Measurements from ENCODE around the gene RFTN1.
A peak's percentile ranks its signal among the peaks of the same experiment; 100 is the strongest.

RFTN1 gene

GRCh38 chr3:16484984-16485383 lies 28.5 kb downstream of the RFTN1 start:
- no peak for DNase-seq

DNA sequence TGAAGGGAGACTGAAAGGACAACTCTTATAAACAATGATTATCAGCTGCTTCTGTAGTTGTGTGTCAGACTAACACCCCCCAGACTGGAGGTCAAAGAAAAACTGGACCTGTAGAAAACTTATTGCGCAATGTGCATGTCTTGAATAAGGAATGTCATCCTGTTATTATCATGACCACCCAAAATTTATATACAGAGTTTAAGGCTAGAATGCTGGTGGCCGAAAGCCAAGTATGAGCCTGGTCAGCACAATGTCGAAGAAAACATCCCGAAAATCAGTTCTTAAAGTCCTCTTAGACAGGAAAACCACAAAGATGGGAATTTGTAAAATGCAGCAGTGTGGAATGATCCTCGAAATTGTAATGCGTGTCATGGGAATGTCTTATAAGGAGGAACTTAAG lies 29.3 kb downstream of the RFTN1 start:
- no peak for DNase-seq

DNA sequence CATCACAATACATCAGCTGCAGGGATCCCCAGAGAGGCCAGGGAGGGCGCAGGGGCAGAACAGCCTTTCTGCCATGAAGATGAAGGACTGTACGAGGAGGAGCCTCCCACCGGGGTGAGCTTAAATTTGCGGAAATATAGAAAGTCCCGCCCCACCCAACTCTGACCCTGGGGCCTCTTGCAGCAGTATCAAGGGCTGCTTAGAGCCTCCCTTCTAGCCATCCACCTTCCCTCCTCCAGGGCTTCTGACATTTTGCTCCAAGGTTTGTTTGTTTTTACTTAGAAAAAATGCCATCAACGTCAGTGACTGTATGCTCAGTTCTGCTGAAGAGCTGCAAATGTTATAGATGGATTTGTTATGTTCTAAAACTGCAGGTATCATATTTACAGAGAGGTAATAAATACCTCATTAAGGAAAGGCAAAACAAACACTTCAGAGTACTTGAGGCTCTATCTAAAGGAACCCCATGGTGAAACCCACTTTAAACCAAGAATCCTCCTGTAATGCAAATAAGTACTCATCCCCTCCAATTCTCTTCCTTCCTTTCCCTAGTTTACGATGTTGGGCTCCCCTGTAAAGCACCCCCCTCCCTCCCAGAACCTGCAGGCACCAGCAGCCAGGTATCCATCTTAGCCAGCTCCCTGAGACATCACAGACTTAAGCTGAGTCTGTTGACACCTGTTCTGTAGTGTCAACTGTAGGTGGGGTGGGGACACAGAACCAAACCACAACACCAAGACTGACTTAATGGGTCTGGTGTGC lies 30.5 kb downstream of the RFTN1 start:
- peak; percentile 46 for DNase-seq

GRCh38 chr3:16482194-16482769 lies 31.2 kb downstream of the RFTN1 start:
- no peak for DNase-seq

GRCh38 chr3:16481546-16481897 lies 32.0 kb downstream of the RFTN1 start:
- no peak for DNase-seq

DNA sequence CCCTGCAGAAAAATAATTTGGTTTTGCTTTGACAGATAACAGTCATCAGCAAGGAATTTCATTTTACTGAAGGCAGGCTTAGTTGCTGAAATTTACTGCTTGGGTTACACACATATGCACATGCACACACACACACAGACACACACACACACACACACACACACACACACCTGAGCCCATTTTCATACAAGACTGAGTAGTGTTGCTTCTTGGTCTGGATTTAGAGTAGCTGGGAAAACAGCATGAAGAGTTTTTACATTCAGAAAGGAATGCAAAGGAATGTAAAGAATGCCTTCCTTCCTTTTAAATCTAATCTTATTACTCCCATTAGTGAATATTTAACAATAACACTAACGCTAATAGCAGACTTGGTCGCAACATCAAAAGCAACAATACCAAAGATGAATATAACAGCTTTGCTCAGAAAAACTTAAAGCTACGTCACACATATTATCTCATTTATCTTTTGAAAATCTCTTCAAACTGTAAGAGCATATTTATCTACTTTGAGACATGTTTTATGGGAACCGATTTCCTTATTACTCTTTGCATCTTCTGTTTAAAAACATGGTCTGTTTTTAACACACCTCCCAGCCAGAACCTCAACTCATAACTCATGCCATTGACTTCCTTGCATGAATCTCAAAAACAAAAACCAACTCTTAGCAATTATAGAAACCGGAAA lies 32.5 kb downstream of the RFTN1 start:
- DNase-seq = peak; percentile 41

DNA sequence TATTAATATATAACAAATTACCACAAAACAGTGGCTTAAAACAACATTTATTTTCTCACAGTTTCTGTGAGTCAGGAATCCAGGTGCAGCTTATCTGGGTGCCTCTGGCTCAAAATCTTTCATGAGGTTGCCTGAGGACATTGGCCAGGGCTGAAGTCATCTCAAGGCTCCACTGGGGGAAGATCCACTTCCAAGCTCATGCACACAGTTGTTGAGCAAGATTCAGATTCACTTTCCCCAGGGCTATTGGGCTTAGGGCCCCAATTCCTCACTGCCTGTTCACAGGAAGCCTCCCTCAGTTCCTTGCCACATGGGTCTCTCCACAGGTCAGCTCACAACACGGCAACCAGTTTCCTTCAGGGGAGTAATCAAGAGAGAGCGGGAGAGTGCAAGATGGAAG lies 35.0 kb downstream of the RFTN1 start:
- no peak for DNase-seq

DNA sequence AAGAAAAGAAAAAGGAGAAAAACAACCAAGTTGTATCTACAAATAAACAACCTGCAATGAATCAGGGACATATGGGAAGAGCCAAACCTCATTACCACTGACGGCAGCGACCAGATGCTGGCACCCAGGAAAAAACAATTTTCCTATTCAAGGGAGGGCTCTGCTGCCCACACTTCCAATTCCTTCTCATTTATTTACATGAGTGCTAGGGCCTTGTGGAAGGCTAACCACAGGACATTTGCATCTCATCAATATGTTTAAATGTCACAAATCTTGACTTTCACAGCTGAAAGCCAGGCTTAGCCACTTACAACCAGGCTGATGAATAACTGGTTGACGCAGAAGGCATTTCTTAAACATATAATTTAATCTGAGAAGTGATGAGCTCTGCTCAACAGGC lies 36.0 kb downstream of the RFTN1 start:
- no peak for DNase-seq

DNA sequence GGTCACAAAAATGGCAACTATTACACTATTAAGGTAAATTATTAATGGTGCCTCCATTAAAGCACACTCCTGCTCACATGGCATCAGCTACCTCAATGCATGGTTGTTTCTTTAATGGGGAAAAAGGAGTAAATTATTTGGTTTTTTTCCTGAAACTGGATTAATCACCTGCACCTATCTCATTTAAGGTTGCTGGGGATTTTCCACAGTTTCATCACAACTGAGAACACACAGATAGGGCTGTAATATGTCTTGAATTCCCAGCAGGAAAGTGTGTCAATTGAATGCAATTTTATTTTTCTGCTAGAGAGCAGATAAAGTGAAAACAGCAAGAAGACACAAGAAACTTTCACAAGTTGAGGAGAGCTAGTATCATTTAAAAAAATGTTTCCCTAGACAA lies 36.4 kb downstream of the RFTN1 start:
- no peak for DNase-seq

- DNase-seq = peak; percentile 21
These were observed 36.9 kb downstream of the RFTN1 start for GRCh38 chr3:16476636-16477035.

DNA sequence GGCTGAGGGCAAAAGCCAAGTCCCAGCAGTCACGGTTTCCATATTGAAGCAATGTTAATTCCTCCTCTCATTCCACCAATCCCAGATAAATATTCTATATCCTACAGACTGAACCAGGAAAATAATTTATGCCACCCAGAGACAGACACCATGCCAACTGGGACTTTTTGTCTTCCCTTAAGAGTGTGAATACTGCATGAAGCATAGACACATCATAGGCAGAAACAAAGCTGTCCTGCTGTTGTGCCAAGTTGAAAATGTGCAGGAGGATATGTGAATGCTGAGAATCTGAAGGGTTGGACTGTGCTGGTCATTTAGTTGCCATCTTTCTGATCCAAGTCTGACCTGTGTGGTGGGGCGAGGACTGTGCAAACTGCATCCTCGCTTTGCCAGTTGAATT lies 37.7 kb downstream of the RFTN1 start:
- DNase-seq = no peak

GRCh38 chr3:16474920-16475319 lies 38.6 kb downstream of the RFTN1 start:
- no peak for DNase-seq

- DNase-seq = no peak
These were observed 39.3 kb downstream of the RFTN1 start for GRCh38 chr3:16474216-16474615.

GRCh38 chr3:16472593-16472992 lies 40.9 kb downstream of the RFTN1 start:
- DNase-seq = no peak

GRCh38 chr3:16471897-16472296 lies 41.6 kb downstream of the RFTN1 start:
- no peak for DNase-seq

DNA sequence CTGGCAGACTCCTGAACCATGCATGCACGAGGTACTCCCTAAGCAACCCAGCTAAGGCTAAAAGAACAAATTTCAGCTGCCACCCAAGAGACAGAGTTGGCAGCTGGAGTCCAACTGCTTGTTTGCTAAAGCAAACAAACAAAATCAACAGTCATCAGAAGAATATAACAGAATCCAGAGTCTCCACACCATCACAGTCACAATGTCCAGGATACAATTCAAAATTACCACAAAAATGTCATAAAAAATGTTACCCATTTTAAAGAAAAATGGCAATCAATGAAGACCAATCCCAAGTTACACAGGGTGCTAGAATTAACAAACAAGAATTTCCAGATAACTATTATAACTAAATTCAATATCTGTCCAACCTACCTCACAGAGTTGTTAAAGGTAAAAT lies 42.9 kb downstream of the RFTN1 start:
- DNase-seq = no peak

- DNase-seq = peak; percentile 34
These were observed 45.0 kb downstream of the RFTN1 start for GRCh38 chr3:16468336-16469098.

GRCh38 chr3:16468002-16468335 lies 45.5 kb downstream of the RFTN1 start:
- DNase-seq = no peak

DNA sequence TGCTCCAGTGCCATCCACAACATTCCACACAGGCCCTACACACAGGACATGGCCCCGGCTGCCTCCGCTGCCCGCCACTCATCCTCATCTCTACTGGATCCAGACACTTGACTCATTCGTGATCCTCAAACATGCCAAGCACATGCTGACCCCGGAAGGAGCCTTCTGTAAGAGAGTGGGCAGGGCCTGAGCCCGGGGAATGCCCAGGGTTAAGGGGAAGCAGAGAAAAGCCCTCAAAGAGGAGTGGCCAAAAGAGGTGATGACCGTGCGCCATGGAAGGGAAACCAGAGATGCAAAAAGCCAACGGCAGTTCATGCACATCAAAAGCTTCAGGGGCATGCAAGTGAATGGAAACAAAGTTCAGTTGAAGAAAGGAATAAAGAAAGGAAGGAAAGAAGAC lies 46.1 kb downstream of the RFTN1 start:
- peak; percentile 55 for DNase-seq

DNA sequence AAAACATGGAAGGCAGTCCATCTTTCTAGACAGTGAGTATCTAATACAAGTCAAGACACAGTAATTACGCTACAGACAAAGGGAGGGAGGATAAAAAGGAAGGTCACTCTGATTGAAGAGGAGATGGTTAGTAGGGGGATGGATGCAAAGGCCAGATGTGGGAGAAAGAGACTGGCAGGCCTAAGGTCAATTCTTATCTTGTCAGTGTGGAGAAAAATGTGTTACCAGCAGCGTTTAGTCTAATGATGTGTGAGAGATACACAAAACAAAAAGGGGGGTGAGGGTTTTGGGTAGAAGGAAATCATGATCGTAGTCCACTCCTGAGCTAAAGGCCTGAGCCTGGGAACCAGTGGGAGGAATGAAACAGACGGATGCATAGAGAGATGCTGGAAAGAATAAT lies 46.7 kb downstream of the RFTN1 start:
- DNase-seq = no peak

DNA sequence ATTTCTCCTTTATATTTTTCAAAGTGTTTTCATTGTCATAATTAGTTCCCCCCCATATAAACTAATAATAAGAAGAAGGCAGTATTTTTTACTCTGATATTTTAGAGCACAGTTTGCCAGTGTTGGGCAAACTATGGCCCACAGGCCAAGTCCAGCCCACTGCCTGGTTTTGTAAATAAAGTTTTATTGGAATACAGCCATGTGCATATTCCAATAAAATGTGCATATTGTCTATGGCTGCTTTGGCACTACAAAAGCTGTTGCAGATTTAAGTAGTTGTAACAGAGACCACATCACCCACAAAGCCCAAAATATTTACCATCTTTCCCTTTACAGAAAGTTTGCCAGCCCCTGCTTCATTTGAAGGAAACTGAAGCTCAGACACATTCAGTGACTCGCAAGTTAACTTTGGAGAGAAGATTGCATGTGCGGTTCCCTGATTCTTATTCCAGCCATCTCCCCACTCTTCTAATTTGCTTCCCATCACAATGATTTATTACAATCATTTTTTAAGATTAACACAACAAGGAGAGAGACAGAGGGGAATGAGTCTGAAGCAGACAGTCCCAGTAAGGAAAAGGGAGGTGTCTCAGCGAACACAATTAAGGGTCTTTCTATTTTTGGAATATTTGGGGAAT lies 48.9 kb downstream of the RFTN1 start:
- no peak for DNase-seq

DNA sequence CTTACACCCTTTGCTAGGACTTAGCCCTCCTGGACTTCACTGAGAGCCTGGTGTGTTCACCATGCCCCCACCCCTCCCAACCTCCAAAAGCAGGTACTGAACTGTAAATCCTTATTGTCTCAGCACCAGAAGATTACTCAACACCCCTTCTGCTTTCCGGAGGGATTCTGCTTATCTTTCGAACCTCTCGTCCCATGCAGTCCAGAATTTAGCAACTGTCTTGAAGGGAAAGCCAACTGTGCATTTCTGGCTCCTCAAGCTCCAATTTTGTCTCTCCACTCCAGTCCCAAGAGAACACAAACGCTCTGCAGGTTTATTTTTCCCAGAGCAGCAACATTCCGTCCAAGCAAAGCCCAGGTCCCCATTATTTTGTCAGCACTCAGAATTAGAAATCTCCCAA lies 49.6 kb downstream of the RFTN1 start:
- no peak for DNase-seq

DNA sequence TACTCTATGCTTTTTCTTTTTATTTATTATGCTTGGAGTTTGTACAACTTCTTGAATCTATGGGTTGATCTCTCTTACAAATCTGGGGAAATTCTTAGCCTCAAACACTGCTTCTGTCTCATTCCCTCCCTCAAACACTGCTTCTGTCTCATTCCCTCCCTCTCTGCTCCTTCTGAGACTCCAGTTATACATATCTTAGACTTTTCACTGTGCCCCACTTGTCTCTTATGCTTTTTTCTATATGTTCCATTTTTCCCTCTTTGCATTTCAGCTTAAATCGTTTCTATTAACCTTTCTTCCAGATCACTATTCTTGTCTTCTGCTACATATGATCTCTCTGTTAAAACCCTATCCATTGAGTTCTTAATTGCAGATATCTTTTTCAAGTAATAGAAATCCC lies 50.4 kb downstream of the RFTN1 start:
- no peak for DNase-seq

Data from CD4-positive, alpha-beta T cell treated with Interleukin-17A for 1 hour (primary cell).